IPS-NIHi7 (cell line): Measurements from ENCODE around the gene ERICH4.
A peak's percentile ranks its signal among the peaks of the same experiment; 100 is the strongest.
"Not testable (repeated sequence)": the region's sequence is repeated elsewhere in the genome, so short reads cannot be mapped to it uniquely, and the experiment has no call there.

Source experiments
- DNase-seq: peaks from one replicate; pipeline ENCODE4 v3.0.0; 2012; ENCODE audit warnings: mixed read lengths; ENCODE audit errors: extremely low spot score

ERICH4 gene, protein sequence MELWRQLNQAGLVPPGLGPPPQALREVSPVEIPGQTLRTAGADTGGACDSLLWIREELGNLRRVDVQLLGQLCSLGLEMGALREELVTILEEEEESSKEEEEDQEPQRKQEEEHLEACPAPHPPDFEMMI

DNA sequence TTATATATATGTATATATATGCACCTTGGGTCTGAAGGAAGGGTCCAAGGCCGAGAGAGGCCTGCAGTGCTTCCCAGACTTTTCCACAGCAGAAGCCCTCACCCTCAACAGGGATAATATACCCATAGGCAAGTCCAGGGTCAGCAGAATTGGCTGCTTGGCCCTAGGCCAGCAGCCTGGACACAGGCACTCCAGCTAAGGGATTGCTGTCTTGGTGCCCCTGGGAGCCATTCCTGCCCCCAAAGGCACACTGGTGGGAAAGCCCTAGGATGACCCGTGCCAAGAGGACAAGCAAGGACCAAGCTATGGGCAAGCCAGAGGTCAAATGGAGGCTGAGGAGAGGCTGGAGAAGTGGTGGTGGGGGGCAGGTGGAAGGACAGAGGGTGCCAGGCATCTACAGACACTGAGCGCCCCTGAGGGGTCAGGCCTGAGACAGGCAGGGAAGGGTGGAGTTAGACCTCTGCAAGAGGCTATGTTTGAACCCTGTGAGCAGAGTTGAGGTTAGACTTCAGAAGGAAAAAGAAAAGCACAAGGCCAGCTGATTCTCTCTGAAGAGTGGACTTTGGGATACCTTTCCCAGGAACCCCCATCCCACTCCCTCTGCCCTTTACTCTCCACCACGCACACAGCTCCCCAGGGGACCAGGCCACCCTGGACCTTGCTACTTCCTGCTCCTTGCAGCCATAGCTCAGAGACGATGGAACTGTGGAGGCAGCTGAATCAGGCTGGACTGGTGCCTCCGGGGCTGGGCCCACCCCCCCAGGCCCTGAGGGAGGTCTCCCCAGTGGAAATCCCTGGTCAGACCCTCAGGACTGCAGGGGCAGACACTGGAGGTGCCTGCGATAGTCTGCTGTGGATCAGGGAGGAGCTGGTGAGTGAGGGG lies at the start of gene ERICH4:
ERICH4 (plus strand) TSS at position 684 of the 883 bp plus-strand sequence; CDS start at position 698, 14 bp downstream.
- no peak for DNase-seq

DNA sequence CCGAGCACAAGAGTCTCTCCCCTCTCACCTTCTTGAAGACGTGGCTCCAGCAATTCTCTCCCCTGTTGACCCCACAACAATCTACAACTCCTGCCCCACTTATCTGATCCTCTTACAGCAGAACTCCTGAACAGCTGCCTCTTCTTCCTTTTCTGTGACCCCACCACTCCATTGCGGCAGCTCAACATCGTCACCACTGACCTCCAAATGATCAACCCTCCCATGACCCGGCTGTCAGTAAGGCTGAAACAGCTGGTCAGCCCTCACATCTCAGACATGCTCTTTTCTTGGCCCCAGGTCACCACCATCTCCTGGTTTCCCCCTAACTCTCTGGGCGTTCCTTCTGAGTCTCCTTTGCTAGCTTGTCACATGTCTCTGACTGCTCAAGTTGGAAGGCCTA lies 47.6 kb upstream of the ERICH4 start:
- DNase-seq, result no peak

- peak; percentile 99 for DNase-seq
These were observed 45.6 kb upstream of the ERICH4 start, which contains the start of the genes BCKDHA and EXOSC5 for GRCh38 chr19:41397086-41398049. Gene BCKDHA (plus strand): TSS chr19:41397818. CDS start chr19:41397828, 10 bp downstream. Gene EXOSC5 (minus strand): TSS chr19:41397359. CDS start chr19:41397328, 31 bp downstream.

DNA sequence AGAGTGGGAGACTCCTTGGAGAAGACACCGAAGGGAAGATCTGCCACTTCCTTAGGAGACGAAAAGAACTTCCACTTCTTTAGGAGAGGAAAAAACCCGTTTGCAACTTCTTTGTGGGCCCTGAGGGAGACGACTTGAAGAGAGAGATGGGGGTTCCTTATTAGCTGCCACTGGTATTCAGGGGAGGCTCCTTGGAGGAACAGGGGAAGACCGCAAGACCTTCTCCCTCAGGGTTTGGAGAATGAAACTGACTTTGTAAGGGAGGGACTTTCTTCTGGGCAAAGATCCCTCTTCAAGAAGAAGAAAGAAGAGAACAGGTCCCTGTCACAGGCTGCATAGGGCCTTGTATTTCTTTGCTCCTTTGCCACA lies 44.9 kb upstream of the ERICH4 start:
- no peak for DNase-seq

DNA sequence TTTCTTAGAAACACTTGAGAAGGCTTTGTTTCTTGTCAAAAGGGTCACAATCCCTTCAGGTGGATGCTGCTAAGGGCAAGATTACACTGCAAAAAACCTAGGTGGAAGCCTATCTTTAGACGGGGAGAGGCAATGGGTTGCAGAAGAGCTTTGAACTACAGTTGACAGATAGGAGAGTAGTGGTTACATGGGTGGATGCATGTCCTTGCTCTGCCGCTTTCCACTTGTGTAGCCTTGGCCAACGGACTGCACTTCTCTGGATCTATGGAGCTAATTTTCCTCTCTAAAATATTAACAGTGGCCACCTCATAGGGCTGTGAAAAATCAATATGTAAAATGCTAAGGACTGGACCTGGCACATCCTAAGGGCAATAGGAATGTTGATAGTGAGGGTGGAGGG lies 44.4 kb upstream of the ERICH4 start:
- DNase-seq, result no peak

DNA sequence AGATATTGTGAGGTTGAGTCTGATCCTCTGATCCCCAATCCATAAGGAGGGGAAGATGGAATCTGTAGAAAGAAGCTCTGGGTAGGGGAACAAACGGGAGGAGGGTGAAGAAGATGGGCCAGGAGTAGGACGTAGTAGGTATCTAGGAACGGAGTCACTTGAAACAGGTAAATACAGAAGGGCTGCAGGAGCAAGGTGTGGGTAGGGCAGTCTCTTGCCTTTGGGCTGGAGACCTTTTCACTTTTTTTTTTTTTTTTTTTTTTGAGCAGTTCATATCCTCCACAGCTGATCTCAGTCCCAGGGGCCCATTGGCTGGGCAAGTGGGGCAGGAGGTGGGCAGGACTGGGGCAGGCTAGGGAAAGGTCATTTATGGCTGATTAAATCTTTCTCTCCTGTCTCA lies 43.9 kb upstream of the ERICH4 start:
- DNase-seq, result no peak

DNA sequence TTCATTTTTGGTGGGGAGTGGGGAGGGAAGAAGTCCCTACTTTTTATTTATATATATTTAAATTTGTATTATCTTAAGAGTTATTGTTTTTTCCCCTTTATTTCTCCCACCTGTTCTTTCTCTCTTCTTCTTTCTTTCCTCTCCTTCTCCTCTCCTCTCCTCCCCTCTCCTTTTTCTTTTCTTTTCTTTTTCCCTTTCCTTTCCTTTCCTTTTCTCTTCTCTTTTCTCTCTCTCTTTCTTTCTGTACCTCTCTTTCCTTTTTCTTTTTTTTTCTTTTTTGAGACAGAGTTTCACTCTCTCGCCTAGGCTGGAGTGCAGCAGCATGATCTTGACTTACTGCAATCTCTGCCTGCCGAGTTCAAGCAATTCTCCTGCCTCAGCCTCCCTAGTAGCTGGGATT lies 43.4 kb upstream of the ERICH4 start:
- no peak for DNase-seq

DNA sequence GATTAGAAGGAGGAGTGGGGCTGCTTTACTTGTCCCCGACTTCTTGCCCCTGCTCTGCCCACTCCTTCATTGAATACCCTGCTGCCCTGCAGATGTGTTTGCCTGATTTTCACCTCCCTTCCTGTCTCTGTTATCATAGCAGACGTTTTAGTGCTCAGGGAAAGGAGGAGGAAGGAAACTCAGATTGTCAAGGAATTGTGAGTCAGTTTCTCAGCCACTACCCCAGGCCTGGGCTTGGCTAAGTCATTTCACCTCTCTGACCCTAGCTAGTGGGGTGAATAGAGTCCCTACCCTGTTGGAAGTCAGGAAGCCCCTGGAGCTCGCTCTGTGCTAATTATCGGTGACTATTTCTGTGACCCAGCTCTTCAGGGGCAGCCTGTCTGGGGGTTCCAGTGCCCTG lies 41.5 kb upstream of the ERICH4 start:
- DNase-seq, result no peak

- DNase-seq, result no peak
These were observed 40.9 kb upstream of the ERICH4 start for GRCh38 chr19:41402010-41402409.

DNA sequence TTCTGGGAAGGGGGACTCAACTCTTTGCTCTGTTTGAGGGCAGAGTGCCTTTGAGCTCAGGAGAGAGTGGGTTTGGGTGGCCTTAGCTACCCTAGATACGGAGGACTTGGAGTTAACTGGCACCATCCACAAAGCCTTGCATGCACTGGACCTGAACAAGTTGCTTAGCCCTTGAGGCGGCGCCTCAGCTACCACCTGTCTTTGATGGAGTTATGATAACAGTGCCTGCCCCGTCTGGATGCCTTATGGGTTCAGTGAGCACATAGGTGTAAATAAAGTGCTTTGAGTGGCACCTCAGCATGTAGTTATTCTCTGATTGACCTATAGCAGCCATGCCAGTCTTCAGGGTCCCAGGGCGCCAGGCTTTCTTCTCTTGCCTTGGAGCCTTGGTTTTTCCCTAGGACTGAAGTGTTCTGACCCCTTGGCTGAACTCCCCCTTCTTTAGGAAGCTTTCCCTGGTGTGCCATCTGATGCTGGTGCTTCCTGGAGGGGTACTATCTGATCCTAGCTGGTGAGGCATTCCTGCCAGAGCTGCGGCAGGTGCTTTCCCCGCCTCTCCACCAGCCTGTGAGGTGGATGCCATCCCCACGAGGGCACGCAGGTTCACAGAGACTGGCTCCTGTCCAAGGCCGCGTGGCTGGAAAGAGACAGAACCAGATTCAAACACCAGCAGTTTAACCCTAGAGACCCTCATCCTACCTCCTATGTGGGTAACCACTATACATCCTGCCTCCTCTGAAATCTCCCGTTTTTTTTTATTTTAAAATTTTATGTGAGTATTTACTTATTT lies 39.6 kb upstream of the ERICH4 start:
- no peak for DNase-seq

DNA sequence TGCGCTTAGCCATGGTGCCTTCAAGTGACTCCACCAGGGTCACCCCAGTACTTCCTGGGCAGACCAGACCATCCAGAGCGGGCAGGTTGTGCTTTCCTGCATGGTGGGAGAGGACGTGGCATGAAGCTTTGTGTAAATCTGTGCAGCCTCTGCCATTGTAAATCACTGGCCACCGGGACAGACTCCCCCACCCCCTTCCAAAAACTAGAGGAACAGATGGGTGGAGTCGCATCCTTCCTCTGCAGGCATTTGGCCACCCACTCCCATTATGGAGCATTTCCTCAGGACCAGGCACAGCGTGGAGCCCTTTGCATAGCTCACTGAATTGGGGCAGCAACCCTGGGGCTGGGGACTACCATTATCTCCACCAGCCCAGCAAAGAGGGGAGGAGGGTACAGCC lies 37.2 kb upstream of the ERICH4 start:
- DNase-seq, result no peak

- no peak for DNase-seq
These were observed 35.7 kb upstream of the ERICH4 start for GRCh38 chr19:41407271-41407670.

DNA sequence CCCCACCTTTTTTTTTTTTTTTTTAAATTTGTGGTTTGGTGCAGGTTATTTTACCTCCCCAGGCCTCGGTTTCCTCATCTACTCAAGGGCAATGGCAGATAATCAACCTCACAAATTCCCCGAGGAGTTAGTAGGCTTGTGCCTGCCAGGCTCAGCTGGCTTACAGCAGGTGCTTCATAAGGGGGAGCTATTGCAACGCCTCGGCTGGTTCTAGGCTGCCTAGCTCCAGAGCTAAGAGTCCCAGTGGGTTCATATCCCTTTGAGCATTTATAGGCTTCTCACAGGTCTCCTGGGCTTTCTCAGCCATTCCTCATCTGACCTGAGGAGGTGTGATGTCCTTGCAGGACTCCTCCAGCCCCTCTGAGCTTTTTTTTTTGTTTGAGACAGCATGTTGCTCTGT lies 34.7 kb upstream of the ERICH4 start:
- peak; percentile 55 for DNase-seq

GRCh38 chr19:41408846-41409245 lies 34.1 kb upstream of the ERICH4 start:
- not testable (repeated sequence) for DNase-seq

DNA sequence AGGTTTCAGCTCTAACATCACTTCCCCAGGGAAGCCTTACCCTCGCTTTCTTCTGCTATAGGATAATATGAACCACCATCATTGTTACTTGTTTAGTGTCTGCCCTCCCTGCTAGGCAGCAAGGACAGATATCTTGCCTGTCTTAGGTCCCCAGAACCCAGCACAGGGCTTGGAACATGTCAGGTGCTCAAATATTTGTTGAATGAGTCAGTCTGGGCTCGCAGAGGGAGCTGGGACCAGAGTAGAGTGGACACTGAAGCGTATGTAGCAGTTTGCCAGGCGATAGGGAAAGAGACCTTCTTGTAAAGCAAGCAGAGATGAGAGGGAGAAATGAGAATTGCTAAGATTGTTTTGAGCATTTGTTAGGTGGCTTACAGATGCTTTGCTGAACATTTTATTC lies 33.7 kb upstream of the ERICH4 start:
- DNase-seq, result no peak

DNA sequence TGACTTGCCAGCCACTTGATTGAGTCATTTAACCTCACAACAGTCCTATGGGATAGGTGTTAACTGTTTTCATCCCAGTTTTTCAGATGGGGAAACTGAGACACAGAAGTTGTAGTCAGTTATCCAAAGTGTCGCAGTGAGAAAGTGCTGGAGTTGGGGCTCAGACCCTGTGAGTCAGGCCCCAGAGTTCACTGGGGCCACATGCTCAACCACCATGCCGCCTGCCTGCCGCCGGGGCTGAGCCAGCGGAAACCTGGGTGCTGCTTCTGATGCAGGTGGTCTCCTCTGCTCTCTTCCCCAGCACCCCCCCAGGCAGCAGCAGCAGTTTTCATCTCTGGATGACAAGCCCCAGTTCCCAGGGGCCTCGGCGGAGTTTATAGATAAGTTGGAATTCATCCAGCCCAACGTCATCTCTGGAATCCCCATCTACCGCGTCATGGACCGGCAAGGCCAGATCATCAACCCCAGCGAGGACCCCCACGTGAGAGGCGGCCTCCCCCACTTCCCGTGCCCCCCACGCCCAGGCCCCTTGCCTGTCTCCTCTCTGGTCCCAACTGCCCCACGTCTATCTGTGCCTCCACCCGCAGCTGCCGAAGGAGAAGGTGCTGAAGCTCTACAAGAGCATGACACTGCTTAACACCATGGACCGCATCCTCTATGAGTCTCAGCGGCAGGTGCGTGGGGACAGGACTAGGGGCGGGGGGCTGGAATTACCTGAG lies 32.5 kb upstream of the ERICH4 start:
- DNase-seq, result no peak

DNA sequence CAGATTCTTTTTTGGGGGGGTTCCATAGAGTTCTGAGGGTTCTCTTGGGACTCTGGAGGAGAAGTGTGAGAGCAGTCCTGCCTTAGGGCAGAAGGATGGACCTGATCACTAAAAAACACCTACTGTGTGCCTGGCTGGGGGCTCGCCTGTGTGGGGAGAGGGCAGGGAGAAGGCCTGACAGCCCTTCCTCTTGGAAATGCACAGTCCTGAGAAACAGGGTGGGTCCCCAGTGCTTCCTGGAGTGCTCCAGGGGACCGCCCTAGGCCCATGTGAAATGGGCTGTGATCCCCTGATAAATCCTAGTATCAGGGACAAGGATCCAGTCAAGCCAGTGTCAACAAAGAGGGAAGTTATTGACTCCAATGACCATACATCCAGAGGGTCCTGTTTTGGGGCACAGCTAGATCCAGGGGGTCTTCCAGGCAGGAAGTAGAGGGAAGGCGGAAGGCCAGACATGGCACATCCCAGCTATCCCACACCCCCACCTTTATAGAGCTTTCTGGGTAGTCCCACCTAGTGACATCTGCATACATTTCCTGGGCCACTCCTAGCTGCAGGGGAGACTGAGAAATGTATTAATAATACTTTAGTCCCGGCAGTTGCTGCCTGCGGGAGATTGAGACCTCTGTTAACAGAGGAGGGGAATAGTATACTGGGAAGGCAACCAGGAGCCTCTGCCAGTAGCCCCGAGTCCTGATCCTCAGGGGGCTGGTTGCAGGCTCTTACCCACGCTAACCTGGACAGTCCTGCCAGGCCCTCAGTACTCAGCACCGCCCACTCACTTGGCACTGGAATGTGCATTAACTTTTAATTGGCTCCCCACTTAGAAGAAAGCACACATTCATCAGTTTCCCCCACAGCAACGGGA lies 31.6 kb upstream of the ERICH4 start:
- DNase-seq, result no peak

DNA sequence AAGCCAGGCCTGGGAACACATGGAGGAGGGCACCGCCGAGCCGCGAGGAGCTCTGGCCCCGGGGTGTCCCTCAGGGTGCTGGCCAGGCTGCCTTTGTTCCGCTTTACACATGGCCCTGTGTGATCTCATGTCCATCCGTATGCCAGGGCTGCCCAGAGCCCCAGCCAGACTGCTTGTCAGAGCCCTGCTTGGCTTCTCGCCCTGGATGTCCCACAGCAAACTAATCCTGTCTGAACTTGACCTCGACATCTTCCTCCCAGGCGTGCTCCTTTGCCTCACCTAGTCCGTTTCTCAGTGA lies 31.0 kb upstream of the ERICH4 start:
- no peak for DNase-seq

- no peak for DNase-seq
These were observed 30.0 kb upstream of the ERICH4 start for GRCh38 chr19:41412953-41413352.

- no peak for DNase-seq
These were observed 29.0 kb upstream of the ERICH4 start for GRCh38 chr19:41413947-41414346.
